Activated naive CD8-positive, alpha-beta T cell treated with anti-CD3 and anti-CD28 coated beads for 36 hours (primary cell): ENCODE data around the gene CREB3L2. TPM values are rescaled to one million over a fixed set of nuclear protein-coding genes. Genes with fewer than 3 reads are reported as not detected.
A peak's percentile ranks its signal among the peaks of the same experiment; 100 is the strongest.
"Not testable (repeated sequence)": the region's sequence is repeated elsewhere in the genome, so short reads cannot be mapped to it uniquely, and the experiment has no call there.

Experiments used
- DNase-seq: peaks from one replicate; pipeline ENCODE4 v3.0.0; 2021
- H3K27ac Mint-ChIP-seq: one replicate; pipeline ENCODE4 v1.8.0; 2022; ENCODE audit warnings: mild to moderate bottlenecking, moderate library complexity, mixed read lengths
- H3K27me3 Mint-ChIP-seq: one replicate; pipeline ENCODE4 v1.8.0; 2022; ENCODE audit warnings: mild to moderate bottlenecking, mixed read lengths
- H3K36me3 Mint-ChIP-seq: one replicate; pipeline ENCODE4 v1.8.0; 2021; ENCODE audit warnings: mild to moderate bottlenecking, mixed read lengths
- H3K4me1 Mint-ChIP-seq: one replicate; pipeline ENCODE4 v1.8.0; 2021; ENCODE audit warnings: mixed read lengths
- H3K4me3 Mint-ChIP-seq: one replicate; pipeline ENCODE4 v1.8.0; 2022; ENCODE audit warnings: mild to moderate bottlenecking, moderate library complexity, mixed read lengths
- H3K9me3 Mint-ChIP-seq: one replicate; pipeline ENCODE4 v1.8.0; 2022; ENCODE audit warnings: mixed read lengths
- total RNA-seq, 2 experiments: library from RNA; stranded (reverse); gene quantifications; one replicate each; pipeline ENCODE4 v1.2.3, GENCODE V29; 2021

The CREB3L2 gene
- total RNA-seq, 2 experiments from 2014 or later = 20.4 to 21.8 TPM

GRCh38 chr7:137987563-137987962, 14.3 kb downstream of the CREB3L2 start:
- peaks cover 7% of the 10 kb centered on the region for H3K9me3 Mint-ChIP-seq
- H3K27me3 Mint-ChIP-seq = no peaks in the 10 kb centered on the region
- no peak for DNase-seq
- peak overlapping the region; percentile 16 for H3K27ac Mint-ChIP-seq
- peaks cover 23% of the 10 kb centered on the region for H3K36me3 Mint-ChIP-seq
- H3K4me1 Mint-ChIP-seq = peaks cover 7% of the 10 kb centered on the region
- no peak overlapping the region for H3K4me3 Mint-ChIP-seq

- H3K4me3 Mint-ChIP-seq = no peak overlapping the region
- peaks cover 5% of the 10 kb centered on the region for H3K4me1 Mint-ChIP-seq
- no peaks in the 10 kb centered on the region for H3K27me3 Mint-ChIP-seq
- peaks cover 27% of the 10 kb centered on the region for H3K36me3 Mint-ChIP-seq
- DNase-seq = no peak
- peaks cover 11% of the 10 kb centered on the region for H3K9me3 Mint-ChIP-seq
- H3K27ac Mint-ChIP-seq = no peak overlapping the region
Observed at GRCh38 chr7:137987018-137987349, 14.9 kb downstream of the CREB3L2 start.

- Mint-ChIP-seq H3K36me3 (peaks cover 27% of the 10 kb centered on the region), H3K9me3 (peaks cover 11% of the 10 kb centered on the region), H3K4me3 (no peak overlapping the region), H3K4me1 (peaks cover 5% of the 10 kb centered on the region), H3K27ac (no peak overlapping the region), H3K27me3 (no peaks in the 10 kb centered on the region)
- no peak for DNase-seq
Observed at GRCh38 chr7:137986252-137987017, 15.5 kb downstream of the CREB3L2 start.

DNA sequence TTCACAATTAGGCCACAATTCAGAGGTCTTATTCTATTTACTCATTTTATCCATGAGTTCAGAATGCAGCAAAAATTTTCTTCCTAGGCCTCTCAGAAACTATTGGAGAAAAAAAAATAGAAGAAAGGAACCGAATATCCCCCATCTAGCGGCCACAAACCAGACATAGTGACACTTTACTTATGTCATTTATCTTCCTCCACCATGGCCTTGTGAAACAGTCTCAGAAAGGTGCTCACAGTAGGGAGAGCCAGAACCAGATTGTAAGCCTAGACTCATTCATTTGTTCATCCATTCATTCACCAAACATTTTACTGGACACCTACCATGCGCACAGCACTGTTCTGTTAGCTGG, 16.0 kb downstream of the CREB3L2 start:
- H3K4me3 Mint-ChIP-seq = no peak overlapping the region
- peaks cover 31% of the 10 kb centered on the region for H3K36me3 Mint-ChIP-seq
- H3K4me1 Mint-ChIP-seq = peaks cover 5% of the 10 kb centered on the region
- DNase-seq = no peak
- peaks cover 11% of the 10 kb centered on the region for H3K9me3 Mint-ChIP-seq
- H3K27ac Mint-ChIP-seq = peak overlapping the region; percentile 6
- H3K27me3 Mint-ChIP-seq = no peaks in the 10 kb centered on the region

GRCh38 chr7:137985253-137985896, 16.5 kb downstream of the CREB3L2 start:
- DNase-seq = no peak
- peaks cover 34% of the 10 kb centered on the region for H3K36me3 Mint-ChIP-seq
- H3K27me3 Mint-ChIP-seq = no peaks in the 10 kb centered on the region
- no peak overlapping the region for H3K4me3 Mint-ChIP-seq
- H3K27ac Mint-ChIP-seq = peak overlapping the region; percentile 6
- H3K4me1 Mint-ChIP-seq = peaks cover 5% of the 10 kb centered on the region
- H3K9me3 Mint-ChIP-seq = peaks cover 11% of the 10 kb centered on the region

DNA sequence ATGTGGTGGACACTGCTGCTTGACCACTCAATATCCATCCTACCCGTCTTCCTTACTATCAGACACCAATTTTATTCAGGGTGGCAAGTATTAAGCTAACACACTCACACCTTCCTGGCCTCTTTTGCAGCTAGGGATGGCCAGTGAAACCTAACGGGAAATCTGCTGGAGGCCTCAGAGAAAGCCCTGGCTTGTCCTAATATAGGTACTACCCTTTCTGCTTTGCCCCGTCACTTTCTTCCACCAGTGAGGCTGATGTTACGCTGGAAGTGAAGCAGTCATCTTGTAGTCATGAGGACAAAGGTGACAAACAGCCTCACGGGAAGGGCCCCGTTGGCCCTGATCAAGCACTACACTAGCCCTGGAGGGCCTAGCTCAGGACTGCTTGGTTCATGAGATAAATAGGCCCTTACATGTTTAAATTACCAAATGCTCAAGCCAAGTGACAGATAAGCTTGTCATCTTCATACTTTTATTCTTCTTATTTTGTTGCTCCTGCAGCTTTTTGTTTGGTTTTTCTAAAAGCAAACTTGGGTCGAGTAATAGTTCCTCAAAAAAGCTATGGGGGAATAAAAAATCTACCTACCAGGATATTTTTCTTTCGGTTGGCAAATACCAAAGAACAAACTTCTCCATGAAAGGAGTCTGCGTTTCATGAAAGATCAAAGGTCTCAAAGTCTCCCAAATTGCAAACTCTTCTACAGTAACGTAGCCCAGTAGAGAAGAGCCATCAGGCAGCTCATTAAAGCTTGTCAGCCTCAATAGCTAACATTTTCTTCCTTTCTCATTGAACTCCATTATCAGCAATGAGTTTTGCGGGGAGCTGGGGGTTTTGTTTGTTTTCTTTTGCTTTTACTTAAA, 17.5 kb downstream of the CREB3L2 start:
- Mint-ChIP-seq H3K36me3 (peaks cover 34% of the 10 kb centered on the region), H3K9me3 (peaks cover 11% of the 10 kb centered on the region), H3K4me1 (peaks cover 7% of the 10 kb centered on the region), H3K27ac (no peak overlapping the region), H3K4me3 (no peak overlapping the region), H3K27me3 (no peaks in the 10 kb centered on the region)
- DNase-seq = no peak

- H3K27me3 Mint-ChIP-seq = no peaks in the 10 kb centered on the region
- H3K36me3 Mint-ChIP-seq = peaks cover 34% of the 10 kb centered on the region
- no peak overlapping the region for H3K27ac Mint-ChIP-seq
- H3K4me3 Mint-ChIP-seq = no peak overlapping the region
- DNase-seq = no peak
- peaks cover 7% of the 10 kb centered on the region for H3K4me1 Mint-ChIP-seq
- peaks cover 11% of the 10 kb centered on the region for H3K9me3 Mint-ChIP-seq
Observed at GRCh38 chr7:137983323-137984008, 18.4 kb downstream of the CREB3L2 start.

DNA sequence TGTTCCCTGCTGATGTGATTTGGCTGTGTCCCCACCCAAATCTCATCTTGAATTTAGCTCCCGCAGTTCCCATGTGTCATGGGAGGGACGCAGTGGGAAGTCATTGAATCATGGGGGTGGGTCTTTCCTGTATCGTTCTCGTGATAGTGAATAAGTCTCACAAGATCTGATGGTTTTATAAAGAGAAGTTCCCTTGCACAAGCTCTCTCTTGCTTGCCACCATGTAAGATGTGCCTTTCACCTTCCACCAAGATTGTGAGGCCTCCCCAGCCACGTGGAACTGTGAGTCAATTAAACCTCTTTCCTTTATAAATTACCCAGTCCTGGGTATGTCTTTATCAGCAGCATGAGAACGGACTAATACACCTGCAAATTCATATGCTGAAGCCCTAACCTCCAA, 19.5 kb downstream of the CREB3L2 start:
- Mint-ChIP-seq H3K9me3 (peaks cover 11% of the 10 kb centered on the region), H3K36me3 (peaks cover 39% of the 10 kb centered on the region)
- H3K4me3 Mint-ChIP-seq, H3K27me3 Mint-ChIP-seq, DNase-seq, H3K27ac Mint-ChIP-seq, H3K4me1 Mint-ChIP-seq: not testable (repeated sequence)

DNA sequence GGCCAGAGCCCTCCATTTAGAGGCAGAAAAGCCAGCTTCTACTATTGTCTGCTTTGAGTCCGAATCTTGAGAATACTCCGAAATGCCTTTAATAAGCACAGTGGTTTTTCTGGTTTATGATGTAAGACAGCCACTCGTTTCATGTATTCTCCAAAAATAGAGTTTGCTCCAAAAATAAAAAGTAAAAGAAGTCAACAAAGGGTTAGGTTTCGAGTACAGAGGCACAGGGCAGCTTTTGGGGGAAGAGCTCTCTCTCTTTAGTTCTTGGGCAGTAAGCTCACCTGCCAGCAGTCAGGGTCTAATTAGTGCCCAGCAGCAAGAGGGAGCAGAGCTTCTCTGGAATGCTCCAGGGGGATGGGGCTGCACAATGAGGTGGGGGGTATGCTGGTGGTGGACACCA, 20.2 kb downstream of the CREB3L2 start:
- Mint-ChIP-seq H3K27me3 (no peaks in the 10 kb centered on the region), H3K36me3 (peaks cover 42% of the 10 kb centered on the region), H3K9me3 (peaks cover 11% of the 10 kb centered on the region), H3K4me1 (peaks cover 4% of the 10 kb centered on the region), H3K27ac (no peak overlapping the region), H3K4me3 (no peak overlapping the region)
- no peak for DNase-seq

GRCh38 chr7:137981175-137981574, 20.7 kb downstream of the CREB3L2 start:
- no peak for DNase-seq
- Mint-ChIP-seq H3K36me3 (peaks cover 42% of the 10 kb centered on the region), H3K4me1 (peaks cover 4% of the 10 kb centered on the region), H3K27me3 (no peaks in the 10 kb centered on the region), H3K27ac (no peak overlapping the region), H3K4me3 (no peak overlapping the region), H3K9me3 (peaks cover 11% of the 10 kb centered on the region)

DNA sequence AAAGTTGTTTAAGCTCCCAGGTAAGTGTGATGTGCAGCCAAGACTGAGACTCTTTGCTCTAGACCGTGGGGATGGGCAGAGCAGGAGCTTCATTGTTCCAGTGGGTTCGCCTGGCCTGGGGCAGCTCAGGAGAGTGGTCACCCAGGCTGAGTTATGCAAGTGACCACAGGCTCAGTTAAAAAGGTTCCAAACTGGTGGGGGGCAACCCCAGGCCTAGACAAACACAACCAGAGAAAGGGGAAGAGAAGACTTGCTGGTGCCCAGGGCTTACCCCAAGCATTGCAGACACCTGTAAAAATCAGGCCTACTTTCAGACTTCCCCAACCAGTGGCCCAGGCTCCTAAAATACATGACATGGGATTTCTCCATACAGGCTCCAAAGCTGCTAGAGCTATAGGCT, 21.6 kb downstream of the CREB3L2 start:
- H3K4me1 Mint-ChIP-seq = peaks cover 2% of the 10 kb centered on the region
- H3K27ac Mint-ChIP-seq = no peak overlapping the region
- H3K9me3 Mint-ChIP-seq = peaks cover 11% of the 10 kb centered on the region
- no peak overlapping the region for H3K4me3 Mint-ChIP-seq
- no peak for DNase-seq
- no peaks in the 10 kb centered on the region for H3K27me3 Mint-ChIP-seq
- peaks cover 42% of the 10 kb centered on the region for H3K36me3 Mint-ChIP-seq

GRCh38 chr7:137978464-137979237, 23.2 kb downstream of the CREB3L2 start:
- H3K36me3 Mint-ChIP-seq = peaks cover 29% of the 10 kb centered on the region
- no peak overlapping the region for H3K27ac Mint-ChIP-seq
- H3K9me3 Mint-ChIP-seq = peaks cover 9% of the 10 kb centered on the region
- no peak for DNase-seq
- H3K4me3 Mint-ChIP-seq = no peak overlapping the region
- H3K4me1 Mint-ChIP-seq = peaks cover 2% of the 10 kb centered on the region
- H3K27me3 Mint-ChIP-seq = no peaks in the 10 kb centered on the region

DNA sequence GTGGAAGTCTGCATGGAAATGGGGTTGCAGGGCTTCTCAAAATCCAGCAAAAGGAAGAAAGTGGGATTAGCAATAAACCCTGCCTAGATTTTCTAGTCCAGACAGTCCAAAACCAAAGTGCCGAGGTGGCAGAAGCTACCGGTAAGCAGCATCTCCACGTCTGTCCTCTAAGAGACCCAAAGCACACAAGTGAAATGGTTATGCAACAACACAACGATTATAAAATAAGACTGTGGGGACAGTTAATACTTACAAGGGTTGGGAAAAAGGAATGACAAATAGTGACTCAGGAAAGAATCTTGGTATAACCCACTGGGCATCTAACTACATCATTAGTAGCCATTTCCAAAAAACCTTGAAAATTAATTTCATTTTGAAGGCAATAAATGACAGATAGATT, 24.7 kb downstream of the CREB3L2 start:
- H3K27me3 Mint-ChIP-seq = no peaks in the 10 kb centered on the region
- no peak for DNase-seq
- H3K27ac Mint-ChIP-seq = no peak overlapping the region
- no peak overlapping the region for H3K4me3 Mint-ChIP-seq
- H3K4me1 Mint-ChIP-seq = peaks cover 2% of the 10 kb centered on the region
- no peaks in the 10 kb centered on the region for H3K9me3 Mint-ChIP-seq
- H3K36me3 Mint-ChIP-seq = peaks cover 15% of the 10 kb centered on the region

DNA sequence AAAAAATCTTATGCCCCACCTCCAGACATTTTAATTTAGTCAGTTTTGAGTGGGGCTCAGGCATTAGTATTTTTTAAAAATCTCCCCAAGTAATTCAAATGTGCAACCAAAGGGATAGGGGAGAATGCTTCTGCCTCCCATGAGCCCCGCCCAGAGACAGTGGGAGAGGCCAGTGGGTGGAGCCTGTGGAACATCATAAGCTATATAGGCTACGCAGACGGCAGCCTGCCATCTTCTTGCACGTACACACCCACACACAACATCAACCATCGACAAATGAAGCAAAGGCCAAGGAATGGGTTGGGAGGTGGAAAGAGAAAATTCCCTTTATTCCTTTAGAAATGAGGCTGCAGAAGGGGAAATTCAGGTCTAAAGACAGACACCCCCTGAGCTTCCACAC, 25.2 kb downstream of the CREB3L2 start:
- DNase-seq = no peak
- no peaks in the 10 kb centered on the region for H3K27me3 Mint-ChIP-seq
- H3K4me1 Mint-ChIP-seq = peaks cover 2% of the 10 kb centered on the region
- peaks cover 15% of the 10 kb centered on the region for H3K36me3 Mint-ChIP-seq
- H3K9me3 Mint-ChIP-seq = no peaks in the 10 kb centered on the region
- no peak overlapping the region for H3K4me3 Mint-ChIP-seq
- H3K27ac Mint-ChIP-seq = no peak overlapping the region
